ENCODE data around the gene PAQR5. TPM values are rescaled to one million over a fixed set of nuclear protein-coding genes. Genes with fewer than 3 reads are reported as not detected.

PAQR5 gene
- total RNA-seq, 2 experiments from 2014 or later, result not detected

- Mint-ChIP-seq H3K9me3 (no peaks in the 10 kb centered on the region), H3K4me1 (peaks cover 36% of the 10 kb centered on the region), H3K4me3 (peak overlapping the region; percentile 94), H3K27ac (peak overlapping the region; percentile 99), H3K36me3 (ENCODE audit: low read depth) (peaks cover 52% of the 10 kb centered on the region), H3K27me3 (no peaks in the 10 kb centered on the region)
- POLR2A ChIA-PET, result interaction anchor here (1.8 to 3.3 kb wide), 2 partner anchors 12 to 17 kb away, joined by 4 to 29 read pairs; no protein-coding TSS in a partner anchor
- DNase-seq, result no peak
- CTCF ChIA-PET, result interaction anchor here (1.4 to 4.6 kb wide), 4 partner anchors 8 to 1037 kb away, joined by 3 to 48 read pairs (median 6); no protein-coding TSS in a partner anchor
These were observed 152.4 kb downstream of the PAQR5 start for GRCh38 chr15:69450968-69451695.

GRCh38 chr15:69451951-69452691, 153.4 kb downstream of the PAQR5 start:
- H3K27ac Mint-ChIP-seq, result peak overlapping the region; percentile 99
- H3K27me3 Mint-ChIP-seq, result no peaks in the 10 kb centered on the region
- peak overlapping the region; percentile 94 for H3K4me3 Mint-ChIP-seq
- H3K36me3 Mint-ChIP-seq (ENCODE audit: low read depth), result peaks cover 48% of the 10 kb centered on the region
- peak; percentile 33 for DNase-seq
- no peaks in the 10 kb centered on the region for H3K9me3 Mint-ChIP-seq
- CTCF ChIA-PET, result interaction anchor here (0.6 to 4.6 kb wide), 10 partner anchors 9 to 1309 kb away, joined by 3 to 48 read pairs (median 5); partner anchors contain the start of gene KIF23
- H3K4me1 Mint-ChIP-seq, result peaks cover 39% of the 10 kb centered on the region
- POLR2A ChIA-PET, result interaction anchor here (0.5 to 3.3 kb wide), 3 partner anchors 11 to 83 kb away, joined by 3 to 29 read pairs (median 4); no protein-coding TSS in a partner anchor

- Mint-ChIP-seq H3K9me3 (no peaks in the 10 kb centered on the region), H3K27ac (peak within 1 kb of the TSS; percentile 99), H3K27me3 (no peaks in the 10 kb centered on the region), H3K4me1 (peaks cover 39% of the 10 kb centered on the region), H3K4me3 (peak within 1 kb of the TSS; percentile 94), H3K36me3 (ENCODE audit: low read depth) (peaks cover 49% of the 10 kb centered on the region)
- CTCF ChIA-PET, result interaction anchor here (0.6 to 4.6 kb wide), 9 partner anchors 10 to 1308 kb away, joined by 3 to 48 read pairs (median 5); partner anchors contain the start of genes KIF23 and TLE3
- peak; percentile 96 for DNase-seq
- POLR2A ChIA-PET, result interaction anchor here (1.8 to 3.3 kb wide), 2 partner anchors 10 to 15 kb away, joined by 4 to 29 read pairs; no protein-coding TSS in a partner anchor
These were observed 154.2 kb downstream of the PAQR5 start, which contains the start of gene RPLP1 for GRCh38 chr15:69452692-69453521. Gene RPLP1, plus strand, starts transcription at chr15:69452818. Its CDS starts 131 bp downstream, at chr15:69452949.

- no peaks in the 10 kb centered on the region for H3K27me3 Mint-ChIP-seq
- DNase-seq, result no peak
- ChIA-PET CTCF (no interaction called here), POLR2A (no interaction called here)
- H3K4me3 Mint-ChIP-seq, result peak overlapping the region; percentile 94
- H3K4me1 Mint-ChIP-seq, result peaks cover 39% of the 10 kb centered on the region
- no peaks in the 10 kb centered on the region for H3K9me3 Mint-ChIP-seq
- H3K36me3 Mint-ChIP-seq (ENCODE audit: low read depth), result peaks cover 41% of the 10 kb centered on the region
- no peak overlapping the region for H3K27ac Mint-ChIP-seq
These were observed 156.2 kb downstream of the PAQR5 start for GRCh38 chr15:69454953-69455352.

- ChIA-PET POLR2A (interaction anchor here (0.9 kb wide), 1 partner anchor 13 kb away, joined by 3 read pairs; no protein-coding TSS in a partner anchor), CTCF (interaction anchor here (0.6 to 2.4 kb wide), 2 partner anchors 11 to 645 kb away, joined by 4 to 7 read pairs; no protein-coding TSS in a partner anchor)
- Mint-ChIP-seq H3K4me1 (peaks cover 38% of the 10 kb centered on the region), H3K36me3 (ENCODE audit: low read depth) (peaks cover 41% of the 10 kb centered on the region), H3K27me3 (no peaks in the 10 kb centered on the region), H3K27ac (no peak overlapping the region), H3K4me3 (no peak overlapping the region), H3K9me3 (no peaks in the 10 kb centered on the region)
- DNase-seq, result no peak
These were observed 157.8 kb downstream of the PAQR5 start for GRCh38 chr15:69456208-69457166.

Other genes with a start within 250 kb of the PAQR5 start
- 1 to 10 TPM; 3.8 to 5.0 TPM for gene GLCE, start 138.3 kb upstream of the PAQR5 start, total RNA-seq
- gene KIF23, start 115.4 kb downstream of the PAQR5 start, total RNA-seq, result 10 to 100 TPM; 77.8 to 93.1 TPM
- 1,000 to 10,000 TPM; 1,548 to 1,738 TPM for gene RPLP1, start 153.9 kb downstream of the PAQR5 start, total RNA-seq